Natural killer cell (primary cell): ENCODE data around the gene MISP. TPM values are rescaled to one million over a fixed set of nuclear protein-coding genes. Genes with fewer than 3 reads are reported as not detected.
A peak's percentile ranks its signal among the peaks of the same experiment; 100 is the strongest.

ENCODE experiments used
- ATAC-seq, 3 donors: fragments of 150-1000 bp in 2 of 3; fragments of 200-7000 bp in 1 of 3; cut with Tn5 transposase; 1 replicate in 1 of 3; 2 replicates in 2 of 3; pipeline ENCODE4 v1.10.0; 2021; ENCODE audit warnings: mild to moderate bottlenecking in 2 of 3, moderate library complexity in 2 of 3
- DNase-seq, 2 donors: peaks; one replicate each; pipeline versions ENCODE4 v3.0.0 to v3.0.0-alpha.2; 2013 to 2021; ENCODE audit warnings: mixed read lengths in 1 of 2
- H3K27ac ChIP-seq: one replicate; pipeline ENCODE4 v1.5.1; 2013; ENCODE audit warnings: mild to moderate bottlenecking, low read length
- H3K27me3 ChIP-seq: one replicate; pipeline ENCODE4 v1.6.1; 2013; ENCODE audit warnings: low read length; ENCODE audit not compliant: control insufficient read depth, insufficient read depth
- H3K36me3 ChIP-seq: one replicate; pipeline ENCODE4 v1.6.1; 2013; ENCODE audit warnings: low read length; ENCODE audit not compliant: control insufficient read depth, insufficient read depth
- H3K4me1 ChIP-seq: one replicate; pipeline ENCODE4 v1.6.1; 2013; ENCODE audit warnings: low read length; ENCODE audit not compliant: control insufficient read depth, insufficient read depth
- H3K4me3 ChIP-seq: one replicate; pipeline ENCODE4 v1.5.1; 2013; ENCODE audit warnings: low read length
- H3K9me3 ChIP-seq: one replicate; pipeline ENCODE4 v1.6.1; 2013; ENCODE audit warnings: low read length; ENCODE audit not compliant: control insufficient read depth, insufficient read depth
- H3K27ac Mint-ChIP-seq, 2 donors: one replicate each; pipeline ENCODE4 v1.8.0; 2022; ENCODE audit warnings: mild to moderate bottlenecking in 2 of 2, mixed read lengths in 2 of 2, moderate library complexity in 1 of 2
- H3K27me3 Mint-ChIP-seq, 2 donors: one replicate each; pipeline ENCODE4 v1.8.0; 2022; ENCODE audit warnings: low read depth in 2 of 2, mixed read lengths in 2 of 2
- H3K36me3 Mint-ChIP-seq: one replicate; pipeline ENCODE4 v1.8.0; 2022; ENCODE audit warnings: mixed read lengths
- H3K4me1 Mint-ChIP-seq, 2 donors: one replicate each; pipeline ENCODE4 v1.8.0; 2022; ENCODE audit warnings: mixed read lengths in 2 of 2
- H3K4me3 Mint-ChIP-seq: one replicate; pipeline ENCODE4 v1.8.0; 2022; ENCODE audit warnings: mild to moderate bottlenecking, moderate library complexity, mixed read lengths
- H3K9me3 Mint-ChIP-seq, 2 donors: one replicate each; pipeline ENCODE4 v1.8.0; 2022; ENCODE audit warnings: mixed read lengths in 2 of 2
- CTCF ChIP-seq: fragments of 200-600 bp; IDR thresholded peaks from one replicate; pipeline ENCODE4 v1.8.0; 2022; ENCODE audit warnings: antibody characterized with exemption
- WGBS: methylation state at CpG from one replicate; pipeline ENCODE4 v1.1.7; 2013; ENCODE audit warnings: missing lambda C conversion rate; ENCODE audit not compliant: insufficient coverage; 5-methylcytosine and 5-hydroxymethylcytosine counted together
- intact Hi-C: fragments of 100-400 bp; cut with micrococcal nuclease; formaldehyde crosslinking; loops from one replicate; pipeline ENCODE4 v1.14.2; 2022
- total RNA-seq, 4 donors: library from RNA; stranded (reverse); fragments of 120-200 nt in 1 of 4; gene quantifications; one replicate each; pipeline versions ENCODE4 v1.2.3 to v1.2.4, GENCODE V29; 2013 to 2022

Gene MISP
- total RNA-seq, 3 donors from 2014 or later (not counting 1 experiment from before 2014, with no cell fraction given), result not detected

- Mint-ChIP-seq H3K4me3 (no peak overlapping the region), H3K36me3 (no peaks in the 10 kb centered on the region), H3K27me3 (no peaks in the 10 kb centered on the region), H3K27ac (peak overlapping the region in 1 of 2 donors; percentile 87), H3K4me1 (peaks cover 33% of the 10 kb centered on the region in 2 donors), H3K9me3 (no peaks in the 10 kb centered on the region)
- DNase-seq, result peak in 1 of 2 donors; percentile 24
- H3K27ac ChIP-seq, result no peak overlapping the region
- peak overlapping the region; percentile 72 for H3K4me3 ChIP-seq
- H3K4me1 ChIP-seq, result peaks cover 37% of the 10 kb centered on the region
- no peak for TF ChIP-seq CTCF
- no peaks in the 10 kb centered on the region for H3K9me3 ChIP-seq
- H3K27me3 ChIP-seq, result no peaks in the 10 kb centered on the region
- 86% methylated on average over 39 of the region's 39 CpGs for WGBS
- ATAC-seq, result no peak
- intact Hi-C loops, result loop anchor here (2.0 to 5.0 kb wide), 2 partner anchors 134 to 611 kb away; partner anchors contain the start of genes DAZAP1 and RNF126
- H3K36me3 ChIP-seq, result peaks cover 6% of the 10 kb centered on the region
Observed at GRCh38 chr19:795691-796581, 45.0 kb downstream of the MISP start.

DNA sequence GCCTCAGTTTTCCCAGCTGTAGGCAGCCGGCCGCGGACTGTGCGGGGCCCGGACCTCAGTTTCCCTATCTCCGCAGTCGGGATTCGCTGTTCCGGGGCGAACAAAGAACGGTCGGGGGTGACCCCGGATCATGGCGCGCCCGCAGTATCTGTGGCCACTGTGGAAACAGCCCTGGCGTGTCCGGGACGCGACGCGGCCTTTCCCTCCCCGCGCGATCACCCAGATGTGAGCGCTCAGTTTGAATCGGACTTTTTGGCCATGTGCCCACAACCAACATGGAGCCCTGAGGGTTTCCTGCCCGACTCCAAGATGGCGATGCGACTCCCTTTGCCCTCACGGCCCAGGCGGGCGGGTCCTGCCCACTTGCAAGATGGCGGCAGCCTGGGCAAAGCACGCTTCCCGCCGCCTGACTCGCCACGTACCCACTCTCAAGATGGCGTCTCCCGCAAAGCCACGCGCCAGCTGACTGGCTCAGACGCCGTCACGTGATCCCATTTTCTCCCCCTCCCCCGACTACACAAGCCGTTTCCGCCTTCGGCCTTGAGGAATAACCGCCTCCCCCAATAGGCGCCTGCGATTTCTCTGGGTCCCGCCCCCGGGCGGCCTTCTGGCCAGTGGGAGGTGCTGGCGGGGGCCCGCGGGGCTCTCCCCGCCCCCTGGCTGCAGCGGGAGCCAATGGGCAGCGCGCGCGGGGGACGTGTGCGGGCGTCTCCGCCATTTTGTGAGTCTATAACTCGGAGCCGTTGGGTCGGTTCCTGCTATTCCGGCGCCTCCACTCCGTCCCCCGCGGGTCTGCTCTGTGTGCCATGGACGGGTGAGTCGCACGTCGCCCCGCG lies 46.0 kb downstream of the MISP start, which contains the start of gene PTBP1:
Gene PTBP1, plus strand, starts transcription at position 761 of the 836 bp plus-strand sequence. Its CDS starts 46 bp downstream, at position 807.
- Histone ChIP-seq H3K4me3 (peak within 1 kb of the TSS; percentile 72), H3K4me1 (peaks cover 46% of the 10 kb centered on the region), H3K9me3 (no peaks in the 10 kb centered on the region), H3K27ac (peak within 1 kb of the TSS; percentile 65), H3K27me3 (no peaks in the 10 kb centered on the region), H3K36me3 (peaks cover 11% of the 10 kb centered on the region)
- under 1% methylated on average over 83 of the region's 83 CpGs for WGBS
- H3K9me3 Mint-ChIP-seq, result no peaks in the 10 kb centered on the region
- peaks cover 42% of the 10 kb centered on the region in 2 donors for H3K4me1 Mint-ChIP-seq
- H3K4me3 Mint-ChIP-seq, result peak within 1 kb of the TSS; percentile 95
- TF ChIP-seq CTCF, result no peak
- no peaks in the 10 kb centered on the region for H3K27me3 Mint-ChIP-seq
- peak; percentile 82 to 94 (median 84) for ATAC-seq
- H3K27ac Mint-ChIP-seq, result peak within 1 kb of the TSS; percentile 87 to 88
- H3K36me3 Mint-ChIP-seq, result no peaks in the 10 kb centered on the region
- peak; percentile 98 to 100 for DNase-seq
- intact Hi-C loops, result loop anchor here (2.0 to 5.0 kb wide), 2 partner anchors 135 to 610 kb away; partner anchors contain the start of genes DAZAP1 and RNF126

DNA sequence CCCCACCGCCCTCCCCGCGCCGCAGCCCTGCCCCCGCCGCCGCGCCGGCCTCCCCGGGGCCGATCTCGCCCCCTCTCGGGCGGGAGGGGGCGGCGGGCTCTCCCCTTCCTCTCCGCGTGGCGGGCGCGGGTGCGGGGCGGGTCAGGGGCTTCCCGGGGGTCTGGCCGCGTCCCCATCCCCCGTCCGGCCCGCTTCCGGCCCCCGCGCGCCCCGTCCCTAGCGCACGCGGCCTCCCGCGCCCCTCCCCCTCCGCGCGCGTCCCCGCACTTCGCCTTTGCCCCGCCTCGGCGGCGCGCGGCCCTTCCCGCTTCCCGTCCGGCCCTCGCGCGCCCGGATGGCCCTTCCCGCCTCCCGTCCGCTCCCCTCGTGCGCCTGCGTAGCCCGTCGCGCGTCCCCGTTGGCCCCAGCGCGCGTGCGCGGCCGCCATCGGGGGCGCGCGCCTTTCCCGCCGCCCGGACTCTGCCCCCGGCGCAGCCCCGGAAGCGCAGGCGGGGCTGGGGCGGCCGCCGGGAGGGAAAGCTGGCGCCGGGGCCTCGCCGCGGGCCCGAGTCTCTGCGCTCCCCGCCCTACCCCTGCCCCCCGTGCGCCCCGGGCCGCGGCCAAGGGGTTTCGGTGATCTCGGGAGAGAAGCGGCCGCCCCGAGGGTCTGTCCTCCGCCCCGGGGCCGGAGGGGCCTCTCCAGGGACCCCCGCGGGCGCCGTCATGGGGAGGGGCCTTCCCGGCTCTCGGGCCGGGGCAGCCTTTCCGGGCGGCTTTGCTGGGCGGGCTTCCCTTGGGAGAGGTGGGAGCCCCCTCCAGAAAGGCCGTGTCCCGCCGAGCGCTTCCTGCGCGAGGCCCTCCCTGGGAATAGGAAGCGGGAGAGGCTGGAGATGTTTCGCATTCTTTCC lies 46.9 kb downstream of the MISP start:
- no peaks in the 10 kb centered on the region for H3K36me3 Mint-ChIP-seq
- peaks cover 11% of the 10 kb centered on the region for H3K36me3 ChIP-seq
- H3K9me3 ChIP-seq, result no peaks in the 10 kb centered on the region
- peak overlapping the region; percentile 95 for H3K4me3 Mint-ChIP-seq
- peaks cover 50% of the 10 kb centered on the region in 2 donors for H3K4me1 Mint-ChIP-seq
- H3K27ac ChIP-seq, result peak overlapping the region; percentile 65
- peaks cover 55% of the 10 kb centered on the region for H3K4me1 ChIP-seq
- WGBS, result under 1% methylated on average over 129 of the region's 129 CpGs
- H3K27me3 ChIP-seq, result no peaks in the 10 kb centered on the region
- ATAC-seq (peak; percentile 33 to 56 (median 34)), DNase-seq (peak; percentile 90 to 94)
- H3K9me3 Mint-ChIP-seq, result no peaks in the 10 kb centered on the region
- no peaks in the 10 kb centered on the region for H3K27me3 Mint-ChIP-seq
- H3K4me3 ChIP-seq, result peak overlapping the region; percentile 46
- TF ChIP-seq CTCF, result no peak
- intact Hi-C loops, result loop anchor here (2.0 to 5.0 kb wide), 2 partner anchors 135 to 609 kb away; partner anchors contain the start of genes DAZAP1 and RNF126
- peak overlapping the region; percentile 83 to 88 for H3K27ac Mint-ChIP-seq
